Dermis microvascular lymphatic vessel endothelial cell (primary cell): ENCODE measurements around the gene HYAL2. TPM values are rescaled to one million over a fixed set of nuclear protein-coding genes. Genes with fewer than 3 reads are reported as not detected.

Experiments
- DNase-seq, 2 donors: peaks; one replicate each; pipeline versions ENCODE4 v3.0.0 to v3.0.0-alpha.2; 2010; ENCODE audit warnings: low read depth in 2 of 2
- total RNA-seq: library from RNA; depleted of rRNA; stranded (reverse); fragments of >200 nt; gene quantifications from 2 replicates; pipeline ENCODE4 v1.2.1, GENCODE V29; 2014

The HYAL2 gene, protein sequence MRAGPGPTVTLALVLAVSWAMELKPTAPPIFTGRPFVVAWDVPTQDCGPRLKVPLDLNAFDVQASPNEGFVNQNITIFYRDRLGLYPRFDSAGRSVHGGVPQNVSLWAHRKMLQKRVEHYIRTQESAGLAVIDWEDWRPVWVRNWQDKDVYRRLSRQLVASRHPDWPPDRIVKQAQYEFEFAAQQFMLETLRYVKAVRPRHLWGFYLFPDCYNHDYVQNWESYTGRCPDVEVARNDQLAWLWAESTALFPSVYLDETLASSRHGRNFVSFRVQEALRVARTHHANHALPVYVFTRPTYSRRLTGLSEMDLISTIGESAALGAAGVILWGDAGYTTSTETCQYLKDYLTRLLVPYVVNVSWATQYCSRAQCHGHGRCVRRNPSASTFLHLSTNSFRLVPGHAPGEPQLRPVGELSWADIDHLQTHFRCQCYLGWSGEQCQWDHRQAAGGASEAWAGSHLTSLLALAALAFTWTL
- 384 and 564 TPM in 2 replicates for total RNA-seq

DNA sequence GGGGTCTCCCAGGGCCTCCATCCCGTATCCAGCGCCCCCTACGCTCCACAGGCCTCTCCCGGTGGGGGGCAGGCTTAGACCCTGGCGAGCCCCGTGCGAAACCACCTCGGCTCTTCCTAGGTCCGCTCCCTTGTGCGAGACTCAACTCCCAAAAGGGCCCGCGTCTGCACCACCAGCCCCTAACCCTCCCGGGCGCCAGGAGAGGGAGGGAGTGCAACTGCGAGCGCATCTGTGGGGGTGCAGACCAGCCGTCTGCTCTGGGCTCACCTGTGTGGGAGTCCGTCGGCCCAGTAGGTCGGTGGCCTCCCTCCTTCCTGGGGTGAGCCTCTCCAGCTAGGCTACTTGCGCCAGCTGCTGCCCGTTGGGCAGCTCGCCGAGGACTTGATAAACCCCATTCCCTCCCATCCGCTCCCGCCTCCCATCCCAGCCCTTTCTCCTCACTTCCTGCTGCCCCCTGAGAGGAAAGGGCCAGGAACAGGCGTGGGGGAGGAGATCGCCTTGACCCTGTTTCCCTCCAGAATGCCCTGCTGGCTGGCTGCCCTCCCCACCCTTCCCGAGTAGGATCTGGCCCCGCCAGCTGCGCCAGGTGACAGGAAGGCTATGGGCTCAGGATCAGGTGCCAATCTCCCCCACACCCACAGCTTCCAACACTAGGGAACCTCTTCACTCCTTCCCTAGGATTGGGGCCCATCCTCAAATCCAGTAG, at the start of gene HYAL2:
Gene HYAL2 (minus strand): TSS at position 360 of the 706 bp plus-strand sequence. CDS start 2,256 bp downstream, outside the sequence.
- peak; percentile 85 to 86 for DNase-seq

DNA sequence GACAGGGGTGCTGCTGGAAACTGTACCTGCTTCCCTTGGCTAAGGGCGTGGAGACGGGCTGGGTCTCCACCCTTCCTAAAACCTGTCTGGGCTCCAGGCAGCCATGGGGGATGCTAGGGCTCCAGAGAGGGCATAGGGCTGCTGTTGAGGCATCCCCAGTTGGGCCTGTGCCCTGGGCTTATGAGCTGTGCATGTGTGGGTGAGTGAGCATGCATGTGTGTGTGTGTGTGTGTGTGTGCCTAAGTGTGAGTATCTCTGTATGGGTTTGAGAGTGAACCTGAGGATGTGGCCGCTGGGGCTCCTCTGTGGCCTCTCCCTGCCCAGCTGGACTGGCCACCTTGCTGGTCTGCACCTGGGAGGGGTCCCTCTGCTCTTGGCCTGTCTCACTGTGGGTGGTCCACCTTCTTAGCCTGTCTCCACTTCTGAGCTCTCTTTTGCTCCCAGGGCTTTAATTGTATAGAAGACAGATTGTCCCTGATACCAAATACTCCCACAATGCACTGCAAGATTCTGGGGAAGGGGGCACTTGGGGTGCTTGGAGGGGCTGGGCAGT, 48.7 kb upstream of the HYAL2 start:
- no peak for DNase-seq

DNA sequence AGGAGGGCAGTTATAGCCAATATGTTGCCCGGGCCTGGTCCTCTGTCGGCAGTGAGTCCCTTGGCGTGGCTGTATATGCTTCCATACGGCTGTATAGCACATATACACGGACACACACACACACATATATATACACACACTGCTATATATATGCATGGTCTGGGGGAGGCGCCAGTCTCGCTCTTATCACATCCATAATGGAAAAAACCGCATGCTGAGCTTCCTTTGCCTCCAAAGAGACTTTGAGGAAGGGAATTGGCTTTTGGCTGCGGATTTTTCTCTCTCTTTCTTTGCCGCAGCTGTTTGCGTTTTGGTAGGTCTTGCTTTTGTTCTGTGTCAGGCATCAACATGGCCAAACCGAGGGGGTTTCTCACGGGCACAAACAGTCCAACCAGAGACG, 48.0 kb upstream of the HYAL2 start:
- peak; percentile 46 to 54 for DNase-seq

DNA sequence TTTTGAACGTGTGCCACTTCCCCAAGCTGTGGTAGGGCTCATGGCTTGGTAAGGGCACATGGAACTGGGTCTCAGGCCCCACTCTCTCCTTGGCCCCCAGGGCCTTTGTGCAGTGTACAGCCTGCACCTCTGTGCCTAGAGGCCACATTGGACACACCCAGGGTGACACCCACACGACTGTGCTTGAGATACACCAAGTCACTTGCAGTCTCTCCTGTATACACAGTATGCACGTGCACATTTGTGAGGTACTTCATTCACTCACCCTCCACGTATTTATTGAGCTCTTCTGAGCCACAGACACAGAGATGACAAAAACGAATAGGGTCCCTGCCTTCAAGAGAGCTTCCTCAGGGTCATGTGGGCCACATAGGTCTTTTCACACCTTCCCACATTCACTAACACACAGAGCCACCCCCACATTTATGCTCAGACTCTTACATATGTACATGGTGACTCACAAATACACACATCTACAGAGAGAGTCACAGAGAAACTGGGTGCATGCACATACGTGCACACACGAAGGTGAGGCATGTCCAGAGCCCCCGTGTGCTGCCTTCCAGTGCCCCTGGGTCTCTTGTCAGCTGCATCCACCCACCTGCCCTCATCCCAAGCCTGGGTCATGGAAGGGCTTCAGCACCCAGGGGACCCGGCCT, 46.6 kb upstream of the HYAL2 start:
- DNase-seq, result no peak

DNA sequence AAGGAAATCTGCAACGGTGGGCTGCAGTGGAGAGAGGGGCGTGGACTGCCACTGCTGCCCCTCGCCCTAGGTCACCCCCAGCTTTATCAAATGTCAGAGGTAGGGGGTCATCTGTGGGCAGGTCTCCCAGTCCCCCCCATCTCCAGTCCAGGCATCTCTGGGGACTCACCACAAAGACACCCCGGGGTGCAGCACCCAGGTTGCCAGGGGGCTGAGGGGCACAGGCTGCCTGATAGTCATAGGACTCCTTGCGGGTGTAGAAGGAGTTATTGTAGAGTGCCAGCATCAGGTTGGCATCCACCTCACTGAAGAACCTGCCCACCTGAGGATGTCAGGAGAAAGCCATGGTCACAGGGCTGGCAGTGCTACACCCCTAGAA, 43.3 kb upstream of the HYAL2 start:
- no peak for DNase-seq

- DNase-seq, result peak in 1 of 2 donors; percentile 68
Observed at GRCh38 chr3:50365080-50365841, 42.7 kb upstream of the HYAL2 start.

- DNase-seq, result no peak
Observed at GRCh38 chr3:50364573-50365079, 42.1 kb upstream of the HYAL2 start.

- no peak for DNase-seq
Observed at GRCh38 chr3:50359760-50360110, 37.2 kb upstream of the HYAL2 start.

GRCh38 chr3:50358911-50359759, 36.6 kb upstream of the HYAL2 start, which contains the start of gene TMEM115:
Gene TMEM115 (minus strand): TSS chr3:50359521. CDS start chr3:50359063, 458 bp downstream.
- DNase-seq, result peak; percentile 97 to 99

DNA sequence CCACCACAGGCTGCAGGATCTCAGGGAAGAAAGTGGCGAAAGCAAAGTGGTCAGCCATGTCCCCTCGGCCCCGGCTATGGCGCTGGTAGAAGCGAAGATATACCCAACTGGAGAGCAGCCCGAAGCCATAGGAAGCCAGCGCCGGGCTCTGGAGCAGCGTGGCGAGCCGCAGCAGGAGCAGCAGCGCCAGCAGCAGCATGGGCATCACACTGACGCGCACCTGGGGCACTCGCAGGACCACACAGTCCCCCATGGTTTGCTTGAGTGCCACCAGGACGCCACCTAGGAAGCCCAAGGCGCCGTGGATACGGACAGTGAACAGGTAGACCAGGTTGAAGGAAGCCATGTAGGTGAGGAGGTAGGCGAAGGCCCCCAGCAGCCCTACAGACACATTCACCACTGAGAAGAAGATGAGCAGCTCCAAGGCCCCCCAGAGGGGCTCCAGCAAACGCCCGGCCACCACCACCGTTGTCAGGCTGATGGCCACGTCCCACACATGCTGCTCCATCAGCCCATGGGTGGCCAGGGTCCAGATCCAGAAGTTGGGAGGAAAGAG, 35.9 kb upstream of the HYAL2 start:
- DNase-seq, result no peak

DNA sequence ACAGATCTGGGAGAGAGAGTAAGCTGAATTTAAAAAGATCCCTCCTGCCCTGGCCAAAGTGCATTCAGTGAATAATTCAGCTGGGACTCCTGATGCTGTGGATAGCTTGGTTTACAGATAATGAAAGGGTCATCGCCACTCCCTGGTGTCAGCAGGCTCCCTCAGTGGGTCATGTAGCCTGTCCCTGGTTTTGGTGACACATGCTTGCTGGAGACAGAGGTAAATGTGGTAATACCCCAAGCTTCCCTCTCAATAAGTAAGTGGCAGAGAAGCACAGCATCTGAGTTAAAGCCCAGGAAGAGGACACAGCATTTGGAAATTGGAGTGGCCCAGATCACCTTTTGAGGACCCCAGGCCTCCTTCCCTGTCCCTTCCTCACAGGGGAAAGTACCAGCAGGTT, 34.9 kb upstream of the HYAL2 start:
- DNase-seq, result no peak

DNA sequence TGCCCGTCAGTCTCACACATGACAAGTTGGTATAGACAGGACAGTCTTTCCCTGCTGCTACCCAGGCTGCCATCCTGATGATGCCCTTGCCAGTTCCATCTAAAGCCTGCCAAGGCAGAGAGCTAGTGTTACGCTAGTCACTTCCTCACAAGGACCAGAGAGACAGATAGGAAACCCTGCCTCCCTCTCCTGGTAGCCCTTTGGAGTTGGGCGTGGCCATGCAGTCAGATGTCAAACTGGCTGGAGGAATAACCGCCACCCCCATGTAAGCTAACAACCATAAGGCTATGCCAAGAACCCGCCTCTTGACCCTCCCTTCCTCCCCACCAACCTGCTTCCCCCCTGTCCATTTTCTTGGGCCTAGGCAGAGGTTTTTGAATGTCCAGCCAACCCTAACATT, 34.0 kb upstream of the HYAL2 start:
- DNase-seq, result peak in 1 of 2 donors; percentile 19

GRCh38 chr3:50355829-50356552, 33.4 kb upstream of the HYAL2 start:
- DNase-seq, result no peak

DNA sequence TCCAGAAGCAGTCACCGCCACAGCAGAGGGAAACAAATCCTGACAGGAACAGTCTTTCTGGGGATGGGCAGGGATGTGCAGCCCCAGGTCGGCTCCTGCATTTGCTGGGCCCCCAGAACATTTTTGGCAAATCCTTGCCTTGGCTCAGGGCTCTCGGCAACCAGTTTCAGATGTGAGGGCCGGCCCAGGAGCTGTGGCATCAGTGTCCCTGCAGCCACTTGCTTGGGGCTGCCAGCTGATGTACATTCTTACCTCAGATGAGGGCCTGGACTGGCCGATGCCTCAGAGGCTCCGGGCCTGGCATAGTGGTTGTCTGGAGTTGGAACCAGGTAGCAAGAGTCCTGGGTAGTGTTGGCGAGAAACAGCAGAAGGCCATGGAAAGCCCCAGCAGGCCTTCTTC, 32.3 kb upstream of the HYAL2 start:
- no peak for DNase-seq

DNA sequence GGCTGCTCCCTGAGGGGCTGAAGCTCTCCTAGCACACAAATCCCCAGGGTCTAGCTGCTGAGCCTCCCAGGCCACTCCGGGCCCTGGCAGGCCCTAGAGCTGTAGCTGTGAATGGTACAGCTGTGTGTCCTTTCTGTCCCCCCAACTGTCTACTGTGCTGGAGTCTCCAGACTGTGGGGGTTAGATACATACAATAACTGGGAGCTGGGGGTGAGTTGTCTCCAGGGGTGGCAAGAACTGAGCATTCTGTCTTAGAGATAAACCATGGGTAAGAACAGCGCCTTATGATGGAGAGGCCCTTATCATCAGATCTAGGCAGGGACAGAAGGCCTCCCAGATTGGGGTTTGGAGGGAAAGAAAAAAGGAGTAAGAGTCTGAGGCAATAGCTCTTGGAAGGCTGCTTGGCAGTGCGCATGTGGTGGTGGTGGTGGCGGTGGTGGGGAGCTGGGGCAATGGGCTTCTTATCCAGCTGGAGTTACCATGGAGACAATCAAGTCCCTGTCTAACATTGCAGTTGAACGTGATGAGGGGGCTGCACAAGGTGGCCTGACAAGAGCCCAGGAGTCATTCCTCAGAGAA, 31.7 kb upstream of the HYAL2 start:
- DNase-seq, result no peak

GRCh38 chr3:50353245-50354004, 30.9 kb upstream of the HYAL2 start:
- DNase-seq, result no peak

GRCh38 chr3:50352781-50353180, 30.2 kb upstream of the HYAL2 start:
- DNase-seq, result peak in 1 of 2 donors; percentile 19

DNA sequence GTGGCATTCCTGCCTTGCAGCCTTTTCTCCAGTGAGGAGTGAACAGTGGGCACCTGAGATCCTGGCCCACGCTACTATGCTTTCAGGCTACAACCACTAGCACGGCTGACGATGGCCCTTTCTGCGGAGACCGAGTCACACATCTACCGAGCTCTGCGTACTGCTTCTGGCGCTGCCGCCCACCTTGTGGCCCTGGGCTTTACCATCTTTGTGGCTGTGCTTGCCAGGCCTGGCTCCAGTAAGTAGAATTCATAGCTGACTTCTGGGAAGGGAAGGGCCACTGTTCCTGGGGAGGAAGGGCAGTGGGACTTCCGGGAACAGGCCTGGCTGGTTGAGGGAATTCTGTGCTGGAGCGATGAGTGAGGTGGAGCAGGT, 28.8 kb upstream of the HYAL2 start:
- no peak for DNase-seq
